DMS114 treated with DMSO at 0.1 percent for 48 hours (cell line): ENCODE measurements around the gene CAMTA1.

Experiments used
- DNase-seq: peaks from one replicate; lab custom pipeline; 2025; ENCODE audit not compliant: unreplicated experiment; lab: John Stamatoyannopoulos, UW

CAMTA1 gene

GRCh38 chr1:6871300-6871972 lies 86.2 kb downstream of the CAMTA1 start:
- DNase-seq: no peak

- DNase-seq: no peak
Measured at GRCh38 chr1:6872573-6873261, 87.5 kb downstream of the CAMTA1 start.

GRCh38 chr1:6873298-6874015 lies 88.2 kb downstream of the CAMTA1 start:
- no peak for DNase-seq

- DNase-seq: no peak
Measured at GRCh38 chr1:6874298-6874697, 89.0 kb downstream of the CAMTA1 start.

- no peak for DNase-seq
Measured at GRCh38 chr1:6880951-6881690, 95.9 kb downstream of the CAMTA1 start.

- no peak for DNase-seq
Measured at GRCh38 chr1:6882414-6882813, 97.2 kb downstream of the CAMTA1 start.

- DNase-seq: no peak
Measured at GRCh38 chr1:6884652-6885153, 99.4 kb downstream of the CAMTA1 start.

GRCh38 chr1:6885426-6885825 lies 100.2 kb downstream of the CAMTA1 start:
- no peak for DNase-seq

GRCh38 chr1:6886523-6886922 lies 101.3 kb downstream of the CAMTA1 start:
- DNase-seq: no peak

GRCh38 chr1:6888268-6888667 lies 103.0 kb downstream of the CAMTA1 start:
- DNase-seq: no peak

- DNase-seq: no peak
Measured at GRCh38 chr1:6888870-6889269, 103.6 kb downstream of the CAMTA1 start.

- peak; percentile 31 for DNase-seq
Measured at GRCh38 chr1:6889875-6890480, 104.7 kb downstream of the CAMTA1 start.

GRCh38 chr1:6890686-6891085 lies 105.4 kb downstream of the CAMTA1 start:
- DNase-seq: no peak

GRCh38 chr1:6891781-6892579 lies 106.7 kb downstream of the CAMTA1 start:
- no peak for DNase-seq

GRCh38 chr1:6893388-6893787 lies 108.1 kb downstream of the CAMTA1 start:
- no peak for DNase-seq

GRCh38 chr1:6897138-6897537 lies 111.9 kb downstream of the CAMTA1 start:
- DNase-seq: no peak

- DNase-seq: no peak
Measured at GRCh38 chr1:6898974-6899539, 113.8 kb downstream of the CAMTA1 start.

- no peak for DNase-seq
Measured at GRCh38 chr1:6899621-6900020, 114.4 kb downstream of the CAMTA1 start.

GRCh38 chr1:6902153-6902552 lies 116.9 kb downstream of the CAMTA1 start:
- DNase-seq: no peak
